ENCODE results near the gene SPIRE2. TPM values are rescaled to one million over a fixed set of nuclear protein-coding genes. Genes with fewer than 3 reads are reported as not detected.
"Not testable (repeated sequence)": the region's sequence is repeated elsewhere in the genome, so short reads cannot be mapped to it uniquely, and the experiment has no call there.

SPIRE2 gene
- polyA plus RNA-seq (ENCODE audit: insufficient read length in 4 of 4), result 10 to 100 TPM in 3 of 4 donors, 1 to 10 TPM in 1; 9.5 to 22.5 (median 14.2) TPM

- DNase-seq (ENCODE audit: low read depth in 4 of 4, low spot score in 2 of 4), result peak in 3 of 4 donors; percentile 66 to 82 (median 75)
Observed at GRCh38 chr16:89828199-89828869, at the start of gene SPIRE2. Gene SPIRE2, plus strand, starts transcription at chr16:89828475. Its CDS starts 76 bp downstream, at chr16:89828551.

GRCh38 chr16:89779231-89779908 lies 48.9 kb upstream of the SPIRE2 start:
- DNase-seq (ENCODE audit: low read depth in 4 of 4, low spot score in 2 of 4), result no peak

GRCh38 chr16:89779909-89780305 lies 48.4 kb upstream of the SPIRE2 start:
- DNase-seq (ENCODE audit: low read depth in 4 of 4, low spot score in 2 of 4), result no peak

- DNase-seq (ENCODE audit: low read depth in 4 of 4, low spot score in 2 of 4), result no peak
Observed at GRCh38 chr16:89782489-89782888, 45.8 kb upstream of the SPIRE2 start.

DNA sequence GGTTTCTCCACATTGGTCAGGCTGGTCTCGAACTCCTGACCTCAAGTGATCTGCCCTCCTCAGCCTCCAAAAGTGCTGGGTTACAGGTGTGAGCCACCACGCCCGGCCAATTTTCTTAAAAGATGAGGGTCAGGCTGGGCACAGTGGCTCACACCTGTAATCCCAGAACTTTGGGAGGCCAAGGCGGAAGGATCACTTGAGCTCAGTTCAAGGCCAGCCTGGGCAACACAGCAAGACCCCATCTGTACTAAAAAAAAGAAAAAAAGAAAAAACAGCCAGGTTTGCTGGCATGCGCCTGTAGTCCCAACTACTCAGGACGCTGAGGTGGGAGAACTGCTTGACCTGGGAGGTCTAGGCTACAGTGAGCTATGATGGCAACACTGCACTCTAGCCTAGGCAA lies 44.3 kb upstream of the SPIRE2 start:
- DNase-seq (ENCODE audit: low read depth in 4 of 4, low spot score in 2 of 4), result not testable (repeated sequence)

GRCh38 chr16:89784406-89784805 lies 43.9 kb upstream of the SPIRE2 start:
- DNase-seq (ENCODE audit: low read depth in 4 of 4, low spot score in 2 of 4), result no peak

DNA sequence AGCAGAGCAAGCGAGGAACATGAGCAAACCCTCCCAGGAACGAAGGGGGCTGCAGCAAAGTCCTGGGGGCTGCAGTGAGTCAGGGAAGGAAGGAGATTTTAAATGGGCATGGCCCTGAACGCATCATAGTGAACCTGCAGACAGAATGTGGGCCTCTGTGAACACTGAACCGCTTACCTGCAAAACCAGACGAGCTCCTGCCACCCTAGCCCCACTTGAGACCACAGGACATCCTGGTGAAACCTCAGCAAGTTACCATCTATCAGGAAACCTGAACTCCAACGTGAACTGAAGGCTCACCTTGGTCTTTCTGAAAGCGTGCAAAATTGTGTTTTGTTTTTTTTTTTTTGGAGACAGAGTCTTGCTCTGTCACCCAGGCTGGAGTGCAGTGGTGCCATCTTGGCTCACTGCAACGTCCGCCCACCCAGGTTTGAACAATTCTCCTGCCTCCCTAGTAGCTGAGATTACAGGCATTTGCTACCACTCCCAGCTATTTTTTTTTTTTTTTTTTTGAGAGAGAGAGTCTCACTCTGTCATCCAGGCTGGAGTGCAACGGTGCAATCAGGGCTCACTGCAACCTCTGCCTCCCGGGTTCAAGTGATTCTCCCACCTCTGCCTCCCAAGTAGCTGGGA lies 42.6 kb upstream of the SPIRE2 start:
- no peak for DNase-seq (ENCODE audit: low read depth in 4 of 4, low spot score in 2 of 4)

DNA sequence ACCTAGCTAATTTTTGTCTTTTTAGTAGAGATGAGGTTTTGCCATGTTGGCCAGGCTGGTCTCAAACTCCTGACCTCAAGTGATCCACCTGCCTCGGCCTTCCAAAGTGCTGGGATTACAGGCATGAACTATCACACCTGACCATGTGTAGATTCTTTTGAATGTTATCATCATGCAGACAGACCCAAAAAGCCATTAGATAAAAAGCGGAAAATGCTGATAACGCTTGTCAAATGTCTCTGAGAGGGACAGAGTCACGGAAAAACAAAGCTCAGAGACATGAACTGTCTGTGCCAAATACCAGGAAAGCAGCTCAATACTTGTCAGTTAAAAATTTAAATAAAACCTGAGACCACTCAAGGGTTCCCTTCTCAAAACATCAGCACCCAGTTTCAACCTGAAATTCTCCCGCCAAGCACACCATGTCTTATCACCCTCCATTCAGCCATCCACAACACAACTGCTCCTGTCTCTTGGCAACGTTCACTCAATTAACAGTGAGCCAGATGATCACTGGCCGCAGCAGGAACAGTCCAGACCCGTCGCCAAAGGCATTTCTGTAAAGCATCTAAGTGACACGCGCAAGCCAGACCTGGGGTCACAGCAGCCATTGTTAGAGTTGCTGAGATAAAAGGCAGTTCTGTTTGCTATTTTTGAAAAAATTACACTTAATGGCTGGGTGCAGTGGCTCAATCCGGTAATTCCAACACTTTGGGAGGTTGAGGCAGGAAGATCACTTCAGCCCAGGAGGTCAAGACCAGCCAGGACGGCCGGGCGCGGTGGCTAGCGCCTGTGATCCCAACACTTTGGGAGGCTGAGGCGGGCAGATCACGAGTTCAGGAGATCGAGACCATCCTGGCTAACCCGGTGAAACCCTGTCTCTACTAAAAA lies 41.6 kb upstream of the SPIRE2 start:
- DNase-seq (ENCODE audit: low read depth in 4 of 4, low spot score in 2 of 4), result no peak

DNA sequence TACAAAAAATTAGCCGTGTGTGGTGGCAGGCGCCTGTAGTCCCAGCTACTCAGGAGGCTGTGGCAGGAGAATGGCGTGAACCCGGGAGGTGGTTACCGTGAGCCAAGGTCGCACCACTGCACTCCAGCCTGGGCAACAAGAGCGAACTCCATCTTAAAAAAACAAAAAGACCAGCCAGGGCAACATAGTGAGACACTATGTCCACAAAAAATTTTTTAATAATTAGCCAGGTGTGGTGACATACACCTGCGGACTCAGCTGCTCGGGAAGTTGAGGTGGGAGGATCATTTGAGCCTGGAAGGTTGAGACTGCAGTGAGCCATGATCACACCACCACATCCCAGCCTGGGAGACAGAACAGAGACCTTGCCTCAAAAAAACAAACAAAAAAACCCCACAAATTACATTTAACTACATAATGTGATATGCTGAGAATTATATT lies 40.9 kb upstream of the SPIRE2 start:
- DNase-seq (ENCODE audit: low read depth in 4 of 4, low spot score in 2 of 4), result no peak

GRCh38 chr16:89791278-89791995 lies 36.8 kb upstream of the SPIRE2 start:
- DNase-seq (ENCODE audit: low read depth in 4 of 4, low spot score in 2 of 4), result no peak

DNA sequence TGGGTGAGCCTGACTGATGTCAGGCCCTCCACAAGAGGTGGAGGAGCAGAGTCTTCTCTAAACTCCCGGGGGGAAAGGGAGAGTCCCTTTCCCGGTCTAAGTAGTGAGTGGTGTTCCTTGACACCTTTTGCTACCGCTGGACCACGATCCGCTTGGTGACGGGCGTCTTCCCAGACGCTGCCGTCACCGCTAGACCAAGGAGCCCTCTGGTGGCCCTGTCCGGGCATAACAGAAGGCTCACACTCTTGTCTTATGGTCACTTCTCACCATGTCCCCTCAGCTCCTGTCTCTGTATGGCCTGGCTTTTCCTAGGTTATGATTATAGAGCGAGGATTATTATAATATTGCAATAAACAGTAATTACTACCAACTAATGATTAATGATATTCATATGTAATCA lies 35.2 kb upstream of the SPIRE2 start:
- DNase-seq (ENCODE audit: low read depth in 4 of 4, low spot score in 2 of 4), result not testable (repeated sequence)

DNA sequence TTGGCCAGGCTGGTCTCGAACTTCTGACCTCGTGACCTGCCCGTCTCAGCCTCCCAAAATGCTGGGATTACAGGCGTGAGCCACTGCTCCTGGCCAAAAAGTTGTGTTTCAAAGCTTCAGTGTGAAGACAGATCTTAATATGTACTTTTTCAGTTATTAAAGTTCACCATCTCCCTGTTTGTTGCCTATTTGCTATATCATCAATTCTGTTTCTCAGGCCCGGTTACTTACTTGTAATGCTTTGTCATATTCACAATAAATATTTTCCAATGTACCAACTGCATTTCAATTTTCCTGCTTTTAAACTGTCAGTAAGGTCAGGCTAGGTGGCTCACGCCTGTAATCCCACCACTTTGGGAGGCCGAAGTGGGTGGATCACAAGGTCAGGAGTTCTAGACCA lies 34.3 kb upstream of the SPIRE2 start:
- no peak for DNase-seq (ENCODE audit: low read depth in 4 of 4, low spot score in 2 of 4)

GRCh38 chr16:89795676-89796075 lies 32.6 kb upstream of the SPIRE2 start:
- no peak for DNase-seq (ENCODE audit: low read depth in 4 of 4, low spot score in 2 of 4)

DNA sequence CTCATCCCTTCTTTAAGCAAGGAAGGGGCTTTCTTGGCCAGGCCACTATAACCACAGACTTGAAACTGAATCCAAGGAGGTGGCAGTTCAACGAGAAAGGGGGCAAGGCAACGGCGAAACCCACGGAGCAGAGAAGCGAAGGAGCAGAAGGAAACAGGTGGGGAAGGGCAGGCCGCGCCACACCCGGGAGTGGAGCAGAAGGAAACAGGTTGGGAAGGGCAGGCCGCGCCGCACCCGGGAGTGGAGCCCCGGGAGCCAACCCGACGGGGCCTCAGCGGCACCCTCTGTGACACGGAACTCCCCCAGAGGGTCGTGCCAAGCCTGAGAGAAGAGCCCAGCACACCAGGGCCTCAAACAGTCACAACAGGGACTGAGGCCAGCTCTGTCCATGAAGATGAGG lies 32.2 kb upstream of the SPIRE2 start:
- no peak for DNase-seq (ENCODE audit: low read depth in 4 of 4, low spot score in 2 of 4)

DNA sequence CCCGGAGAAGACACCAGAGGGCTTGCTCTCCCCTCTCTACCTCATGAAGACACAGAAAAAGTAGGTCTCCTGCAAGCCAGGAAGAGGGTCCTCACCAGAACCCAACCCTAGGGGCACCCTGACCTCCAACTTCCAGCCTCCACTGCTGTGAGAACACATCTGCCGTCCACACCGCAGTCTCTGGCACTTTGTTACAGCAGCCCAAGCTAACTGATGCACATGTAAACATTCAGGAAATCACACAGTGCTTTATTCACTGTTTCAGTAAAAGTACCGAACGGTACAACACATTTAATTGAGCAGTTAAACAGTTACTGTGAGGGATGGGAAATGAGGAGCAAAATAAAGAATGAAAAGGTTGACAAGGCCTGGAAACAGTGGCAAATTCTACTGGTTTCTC lies 30.1 kb upstream of the SPIRE2 start:
- no peak for DNase-seq (ENCODE audit: low read depth in 4 of 4, low spot score in 2 of 4)

DNA sequence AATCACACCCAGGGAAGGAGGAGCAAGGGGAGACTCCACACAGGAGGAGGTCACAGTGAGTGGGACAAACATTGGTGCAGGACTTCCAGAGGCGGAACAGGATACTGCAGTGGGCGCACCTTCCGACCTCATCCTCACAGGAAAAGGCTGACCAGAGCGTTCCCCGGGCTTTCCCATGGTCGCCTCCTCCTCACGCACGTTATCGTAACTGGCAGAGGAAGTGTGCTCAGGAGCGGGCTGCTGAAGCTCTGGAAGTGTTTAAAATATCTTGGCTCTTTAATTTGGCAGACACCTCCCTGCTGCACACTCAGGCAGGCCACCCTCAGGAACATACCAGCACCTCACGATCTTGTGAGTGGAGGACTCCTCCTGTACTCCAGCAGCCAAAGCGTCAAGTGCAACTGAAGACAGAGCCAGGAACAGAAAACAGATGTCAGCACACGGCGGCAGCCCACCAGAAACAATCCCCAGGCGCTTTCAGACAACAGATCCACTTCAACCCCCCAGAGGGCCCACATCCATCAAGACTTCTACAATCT lies 29.4 kb upstream of the SPIRE2 start:
- DNase-seq (ENCODE audit: low read depth in 4 of 4, low spot score in 2 of 4), result no peak

GRCh38 chr16:89801800-89802199 lies 26.5 kb upstream of the SPIRE2 start:
- no peak for DNase-seq (ENCODE audit: low read depth in 4 of 4, low spot score in 2 of 4)

GRCh38 chr16:89805136-89805905 lies 23.0 kb upstream of the SPIRE2 start:
- DNase-seq (ENCODE audit: low read depth in 4 of 4, low spot score in 2 of 4), result no peak

- not testable (repeated sequence) for DNase-seq (ENCODE audit: low read depth in 4 of 4, low spot score in 2 of 4)
Observed at GRCh38 chr16:89806589-89807193, 21.6 kb upstream of the SPIRE2 start.

Data from left renal cortex interstitium (tissue), 4 donors.